OCI-LY7 (cell line): ENCODE measurements around the gene IFNA10. TPM values are rescaled to one million over a fixed set of nuclear protein-coding genes. Genes with fewer than 3 reads are reported as not detected.
"Not testable (repeated sequence)": the region's sequence is repeated elsewhere in the genome, so short reads cannot be mapped to it uniquely, and the experiment has no call there.

Source experiments
- BruUV-seq: library from RNA; stranded (reverse); fragments of 400-500 nt; replicated peaks from 2 replicates; lab custom pipeline; 2021; lab: Mats Ljungman, UMichigan
- CTCF ChIA-PET: fragments of 300-600 bp; sonication (Branson Sonifier 250); formaldehyde crosslinking; loops from one replicate; lab custom pipeline; 2022; ENCODE audit warnings: antibody characterized with exemption; ENCODE audit not compliant: unreplicated experiment; lab: Charles Lee
- POLR2A ChIA-PET: fragments of 300-600 bp; sonication (Branson Sonifier 250); formaldehyde crosslinking; loops from one replicate; lab custom pipeline; 2022; ENCODE audit warnings: antibody characterized with exemption; lab: Charles Lee
- DNase-seq: peaks from one replicate; pipeline ENCODE4 v3.0.0-alpha.2; 2015; ENCODE audit warnings: low spot score
- H2AFZ ChIP-seq: fragments of 200-600 bp; sonication (generic), shearing (Covaris generic); 2 replicates; pipeline ENCODE4 v1.6.1; 2014; ENCODE audit warnings: mild to moderate bottlenecking, antibody characterized with exemption, low read length, moderate library complexity
- H3K27ac ChIP-seq: fragments of 200-600 bp; sonication (generic); 2 replicates; pipeline ENCODE4 v1.5.1; 2014; ENCODE audit warnings: mixed run types, low read depth, mild to moderate bottlenecking, moderate library complexity, low read length, inconsistent platforms; ENCODE audit not compliant: poor library complexity, severe bottlenecking
- H3K36me3 ChIP-seq: fragments of 200-600 bp; sonication (generic); 2 replicates; pipeline ENCODE4 v1.6.1; 2014; ENCODE audit warnings: mild to moderate bottlenecking, antibody characterized with exemption, low read length, moderate library complexity, mixed read lengths; ENCODE audit not compliant: insufficient read depth
- H3K4me1 ChIP-seq: fragments of 200-600 bp; sonication (generic); 2 replicates; pipeline ENCODE4 v1.5.1; 2014; ENCODE audit warnings: mild to moderate bottlenecking, low read length; ENCODE audit not compliant: insufficient read depth, poor library complexity, severe bottlenecking
- H3K4me2 ChIP-seq: fragments of 200-600 bp; sonication (generic); 2 replicates; pipeline ENCODE4 v1.6.1; 2014; ENCODE audit warnings: mild to moderate bottlenecking, low read length
- H3K4me3 ChIP-seq: fragments of 200-600 bp; sonication (generic); 2 replicates; pipeline ENCODE4 v1.5.1; 2014; ENCODE audit warnings: mild to moderate bottlenecking, low read depth, low read length; ENCODE audit not compliant: poor library complexity, severe bottlenecking
- H3K79me2 ChIP-seq: fragments of 200-600 bp; sonication (generic); 2 replicates; pipeline ENCODE4 v1.6.1; 2016; ENCODE audit warnings: low read depth, mild to moderate bottlenecking, low read length, moderate library complexity, mixed read lengths; ENCODE audit not compliant: insufficient read depth
- H3K9me2 ChIP-seq: fragments of 200-600 bp; sonication (generic); 2 replicates; pipeline ENCODE4 v1.6.1; 2016; ENCODE audit warnings: mild to moderate bottlenecking, low read length, mixed read lengths; ENCODE audit not compliant: insufficient read depth
- H3K9me3 ChIP-seq: fragments of 200-600 bp; sonication (generic); 2 replicates; pipeline ENCODE4 v1.6.1; 2014; ENCODE audit warnings: mild to moderate bottlenecking, mixed run types, low read length, mixed read lengths
- H4K20me1 ChIP-seq: fragments of 200-600 bp; sonication (generic); 2 replicates; pipeline ENCODE4 v1.6.1; 2014; ENCODE audit warnings: mild to moderate bottlenecking, antibody characterized with exemption, low read length, moderate library complexity, mixed read lengths; ENCODE audit not compliant: insufficient read depth
- CTCF ChIP-seq: fragments of 200-600 bp; sonication (generic); conservative IDR thresholded peaks from 2 replicates; pipeline ENCODE4 v1.5.1; 2014; ENCODE audit warnings: mild to moderate bottlenecking, antibody characterized with exemption, low read length, moderate library complexity, mixed read lengths
- EZH2phosphoT487 ChIP-seq: fragments of 200-600 bp; sonication (generic); IDR thresholded peaks from 2 replicates; pipeline ENCODE4 v1.6.1; 2018; ENCODE audit warnings: low read depth, borderline replicate concordance, mild to moderate bottlenecking, mixed run types, antibody characterized with exemption, low read length, moderate library complexity, mixed read lengths
- intact Hi-C: fragments of 100-400 bp; cut with micrococcal nuclease; formaldehyde crosslinking; loops from one replicate; pipeline ENCODE4 v1.10.0; 2022; ENCODE audit not compliant: unreplicated experiment
- total RNA-seq, 2 experiments: library from RNA; depleted of rRNA in 1 of 2; stranded (reverse); fragments of >200 nt in 1 of 2; shearing (Covaris generic) in 1 of 2; gene quantifications; 2 replicates each; pipeline ENCODE4 v1.2.3, GENCODE V29; 2014 to 2022

Gene IFNA10
- total RNA-seq, 2 experiments from 2014 or later, result not detected

- H4K20me1 ChIP-seq, result no peaks in the 10 kb centered on the region
- H3K79me2 ChIP-seq, result no peaks in the 10 kb centered on the region
- no peaks in the 10 kb centered on the region for H3K4me1 ChIP-seq
- H3K4me3 ChIP-seq, result no peak overlapping the region
- intact Hi-C loops, result no loop called here
- CTCF ChIA-PET, result no interaction called here
- no peaks in the 10 kb centered on the region for H3K9me3 ChIP-seq
- BruUV-seq, result no TSS peak
- H3K4me2 ChIP-seq, result no peak overlapping the region
- no peaks in the 10 kb centered on the region for H3K9me2 ChIP-seq
- H3K27ac ChIP-seq, result no peak overlapping the region
- no peak overlapping the region for H2AFZ ChIP-seq
- POLR2A ChIA-PET, result no interaction called here
- TF ChIP-seq CTCF (no peak), EZH2phosphoT487 (no peak)
- no peak for DNase-seq
- H3K36me3 ChIP-seq, result no peaks in the 10 kb centered on the region
Observed at GRCh38 chr9:21205204-21205603, 1.7 kb downstream of the IFNA10 start.

DNA sequence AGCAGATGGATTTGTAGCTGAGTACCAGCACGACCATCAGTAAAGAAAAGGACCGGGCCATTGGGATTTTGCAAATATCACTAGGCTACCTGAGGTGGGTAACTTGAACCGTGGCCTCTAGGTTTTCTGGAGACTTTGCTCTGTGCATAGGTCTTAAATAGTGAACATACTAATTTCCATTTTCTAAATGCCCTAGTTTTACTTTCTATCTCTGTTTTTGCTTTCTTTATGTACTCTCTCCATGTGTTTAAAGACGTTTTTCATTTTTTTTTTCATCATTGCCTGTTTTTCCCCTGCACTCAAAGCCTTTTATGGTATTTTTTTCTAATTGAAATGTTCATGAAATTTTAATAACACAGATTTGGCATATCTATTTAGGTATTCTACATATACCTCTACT, 4.8 kb downstream of the IFNA10 start, which contains the start of gene IFNA7:
Gene IFNA7 (minus strand): TSS at position 101 of the 400 bp plus-strand sequence. CDS start 40 bp downstream, at position 61.
- H3K4me3 ChIP-seq, intact Hi-C loops, CTCF ChIA-PET, H4K20me1 ChIP-seq, H3K36me3 ChIP-seq, DNase-seq, H3K27ac ChIP-seq, H2AFZ ChIP-seq, H3K9me2 ChIP-seq, H3K9me3 ChIP-seq, BruUV-seq, H3K4me1 ChIP-seq, H3K79me2 ChIP-seq, H3K4me2 ChIP-seq: not testable (repeated sequence)
- POLR2A ChIA-PET, result interaction anchor here (0.6 to 1.5 kb wide), 3 partner anchors 16 to 1814 kb away, joined by 3 to 4 read pairs (median 3); no protein-coding TSS in a partner anchor

DNA sequence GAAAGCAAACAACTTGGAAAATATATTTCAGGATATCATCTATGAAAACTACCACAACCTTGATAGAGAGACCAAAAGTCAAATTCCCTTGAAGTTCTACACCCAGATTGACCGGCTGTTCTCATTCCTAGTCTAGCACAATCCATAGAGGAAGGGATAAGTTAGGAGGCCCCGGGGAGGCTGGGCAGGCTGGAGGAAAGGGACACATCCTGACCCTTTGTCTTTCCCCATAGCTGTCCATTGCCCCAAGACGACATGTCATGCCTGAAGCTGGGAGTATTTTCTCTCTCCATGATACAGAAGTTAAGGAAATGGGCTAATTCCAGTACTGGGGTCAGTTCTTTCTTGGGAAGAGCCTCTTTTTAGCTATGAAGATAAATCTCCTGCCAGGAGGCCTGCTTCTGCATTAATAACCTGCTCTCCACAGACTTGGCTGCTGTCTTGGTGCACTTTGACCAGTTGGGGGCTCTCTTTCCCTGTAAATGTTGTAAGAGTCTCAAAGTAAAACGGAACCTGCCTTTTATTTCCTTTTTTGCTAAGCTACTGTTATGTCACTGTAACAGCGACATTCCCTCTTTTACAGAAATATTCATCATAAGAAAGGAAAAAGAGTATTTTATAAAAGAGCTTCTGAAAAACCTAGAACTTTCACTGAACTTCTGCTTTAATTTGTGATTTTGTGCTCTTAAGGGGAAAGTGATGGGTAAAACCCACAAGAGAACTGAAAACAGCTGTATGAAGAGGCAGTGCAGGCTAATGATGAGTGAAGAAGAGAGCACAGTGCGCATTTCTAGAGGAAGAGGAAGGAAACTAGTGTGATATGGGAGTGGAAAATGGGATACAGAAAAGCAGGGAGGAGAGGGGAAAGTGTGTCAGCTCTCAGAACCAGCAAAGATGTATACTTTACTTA, 11.8 kb downstream of the IFNA10 start:
- H3K9me2 ChIP-seq, H3K4me3 ChIP-seq, BruUV-seq, CTCF ChIA-PET, H3K36me3 ChIP-seq, H4K20me1 ChIP-seq, H3K79me2 ChIP-seq, H3K4me1 ChIP-seq, H3K27ac ChIP-seq, H2AFZ ChIP-seq, H3K9me3 ChIP-seq: not testable (repeated sequence)
- peak overlapping the region; percentile 26; the same call in 1 of the 2 replicates for H3K4me2 ChIP-seq
- peak; percentile 40 for DNase-seq
- intact Hi-C loops, result loop anchor here (10.0 kb wide), 1 partner anchor 590 kb away; no protein-coding TSS in a partner anchor
- POLR2A ChIA-PET, result interaction anchor here (0.6 kb wide), 1 partner anchor 211 kb away, joined by 5 read pairs; no protein-coding TSS in a partner anchor
- TF ChIP-seq CTCF, result peak; percentile 73

DNA sequence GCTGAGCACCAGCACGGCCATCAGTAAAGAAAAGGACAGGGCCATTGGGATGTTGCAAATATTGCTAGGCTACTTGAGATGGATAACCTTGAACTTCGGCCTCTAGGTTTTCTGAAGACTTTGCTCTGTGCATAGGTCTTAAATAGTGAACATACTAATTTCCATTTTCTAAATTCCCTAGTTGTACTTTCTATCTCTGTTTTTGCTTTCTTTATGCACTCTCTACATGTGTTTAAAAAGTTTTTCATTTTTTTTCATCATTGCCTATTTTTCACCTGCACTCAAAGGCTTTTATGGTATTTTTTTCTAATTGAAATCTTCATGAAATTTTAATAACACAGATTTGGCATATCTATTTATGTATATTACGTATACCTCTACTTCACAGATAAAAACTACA, 19.5 kb downstream of the IFNA10 start, which contains the start of gene IFNA4:
Gene IFNA4 (minus strand): TSS at position 101 of the 400 bp plus-strand sequence. CDS start 56 bp downstream, at position 45.
- H3K4me1 ChIP-seq, H3K9me3 ChIP-seq, H3K9me2 ChIP-seq, BruUV-seq, H3K79me2 ChIP-seq, H3K36me3 ChIP-seq, H2AFZ ChIP-seq, POLR2A ChIA-PET, H3K27ac ChIP-seq, H4K20me1 ChIP-seq, intact Hi-C loops, DNase-seq, CTCF ChIA-PET, H3K4me2 ChIP-seq, H3K4me3 ChIP-seq: not testable (repeated sequence)
